ENCODE data around the gene ERN1.
A peak's percentile ranks its signal among the peaks of the same experiment; 100 is the strongest.
"Not testable (repeated sequence)": the region's sequence is repeated elsewhere in the genome, so short reads cannot be mapped to it uniquely, and the experiment has no call there.

ERN1 gene

GRCh38 chr17:64129765-64130558 lies at the start of gene ERN1:
TSS of gene ERN1 (minus strand) at chr17:64130144. CDS start at chr17:64130029, 115 bp downstream.
- Histone ChIP-seq H3K9ac (ENCODE audit: low read depth, low read length) (peak within 1 kb of the TSS; percentile 86), H3K4me1 (ENCODE audit: insufficient read depth, low read length) (peaks cover 20% of the 10 kb centered on the region), H3K36me3 (ENCODE audit: insufficient read depth, low read length) (no peaks in the 10 kb centered on the region), H4K20me1 (ENCODE audit: insufficient read depth, low read length) (no peaks in the 10 kb centered on the region), H3K9me3 (ENCODE audit: insufficient read depth, low read length, severe bottlenecking) (no peaks in the 10 kb centered on the region), H3K4me2 (ENCODE audit: insufficient read depth, low read length) (peak within 1 kb of the TSS; percentile 78), H2AFZ (ENCODE audit: low read depth, low read length) (peak within 1 kb of the TSS; percentile 95), H3K79me2 (ENCODE audit: insufficient read depth, low read length) (peaks cover 16% of the 10 kb centered on the region), H3K27me3 (ENCODE audit: insufficient read depth, low read length, poor library complexity) (no peaks in the 10 kb centered on the region), H3K4me3 (ENCODE audit: low read depth in 1 of 2, low read length in 2 of 2) (peak within 1 kb of the TSS; percentile 65 to 93), H3K27ac (ENCODE audit: low read length) (peak within 1 kb of the TSS; percentile 60)
- ATAC-seq (ENCODE audit: insufficient read depth, low read depth) (peak; percentile 86), DNase-seq (peak; percentile 87)
- TF ChIP-seq CTCF (IDR thresholded peaks at IDR 0.05; ENCODE audit: borderline replicate concordance, extremely low read depth, low read length, poor library complexity, severe bottlenecking) (no peak), EZH2 (IDR thresholded peaks at IDR 0.05; ENCODE audit: borderline replicate concordance, low read depth, low read length, severe bottlenecking) (peak; percentile 42)

DNA sequence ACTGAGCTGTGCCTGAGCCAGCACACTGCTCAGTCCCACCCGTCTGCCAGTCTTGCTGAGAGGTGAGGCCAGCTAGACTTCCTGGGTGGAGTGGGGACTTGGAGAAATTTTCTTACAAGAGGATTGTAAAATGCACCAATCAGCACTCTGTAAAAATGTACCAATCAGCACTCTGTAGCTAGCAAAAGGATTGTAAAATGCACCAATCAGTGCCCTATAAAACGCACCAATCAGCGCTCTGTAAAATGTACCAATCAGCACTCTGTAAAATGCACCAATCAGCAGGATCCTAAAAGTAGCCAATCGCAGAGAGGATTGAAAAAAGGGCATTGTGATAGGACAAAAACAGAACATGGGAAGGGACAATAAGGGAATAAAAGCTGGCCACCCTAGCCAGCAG lies 49.1 kb upstream of the ERN1 start:
- H3K4me1 ChIP-seq (ENCODE audit: insufficient read depth, low read length); DNase-seq; H3K4me2 ChIP-seq (ENCODE audit: insufficient read depth, low read length); H3K9ac ChIP-seq (ENCODE audit: low read depth, low read length); H2AFZ ChIP-seq (ENCODE audit: low read depth, low read length); H3K79me2 ChIP-seq (ENCODE audit: insufficient read depth, low read length); H3K27ac ChIP-seq (ENCODE audit: low read length); H4K20me1 ChIP-seq (ENCODE audit: insufficient read depth, low read length); ATAC-seq (ENCODE audit: insufficient read depth, low read depth); H3K4me3 ChIP-seq (ENCODE audit: low read depth in 1 of 2, low read length in 2 of 2); H3K9me3 ChIP-seq (ENCODE audit: insufficient read depth, low read length, severe bottlenecking); H3K27me3 ChIP-seq (ENCODE audit: insufficient read depth, low read length, poor library complexity): not testable (repeated sequence)
- H3K36me3 ChIP-seq (ENCODE audit: insufficient read depth, low read length) = peaks cover 28% of the 10 kb centered on the region; the same call in 1 of the 2 replicates

DNA sequence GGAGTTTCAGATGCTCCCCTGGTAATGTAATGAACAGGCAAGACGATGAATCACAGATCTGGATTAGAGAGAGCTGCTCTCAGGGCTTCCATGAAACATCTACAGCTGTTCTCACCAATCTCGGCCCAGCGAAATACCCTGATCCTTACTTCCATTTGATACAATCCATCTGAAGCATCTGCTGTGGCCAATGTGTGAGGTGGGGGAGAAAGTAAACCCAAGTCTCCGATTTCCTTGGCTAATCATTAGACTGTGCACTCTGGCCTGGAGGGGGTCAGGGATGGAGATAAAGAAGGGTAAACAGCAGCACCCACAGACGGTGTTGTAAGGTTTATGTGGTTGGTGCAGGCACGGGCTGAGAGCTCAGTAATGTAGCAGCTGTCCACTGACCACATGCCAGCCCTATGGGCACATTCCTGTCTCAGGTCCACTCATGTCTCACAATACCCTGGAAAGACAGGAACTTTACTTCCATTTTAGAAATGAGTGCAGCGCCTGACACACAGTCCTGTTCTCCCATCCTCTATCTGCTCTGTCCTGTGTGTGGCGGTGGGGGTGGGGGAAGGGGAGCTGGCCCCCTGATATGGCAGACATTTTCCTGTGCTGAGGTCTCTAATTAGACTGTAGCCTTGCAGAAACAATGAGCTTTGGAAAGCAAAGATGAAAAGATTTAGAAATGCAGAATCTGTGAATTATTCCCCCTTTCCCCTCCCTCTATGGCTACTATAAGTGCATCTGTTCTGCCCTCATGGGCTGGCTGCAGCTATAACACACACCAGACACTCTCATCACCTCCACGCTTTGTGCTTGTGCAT lies 48.3 kb upstream of the ERN1 start:
- H3K4me2 ChIP-seq (ENCODE audit: insufficient read depth, low read length) = no peak overlapping the region
- H3K27ac ChIP-seq (ENCODE audit: low read length) = no peak overlapping the region

More for the DNA sequence above, 48.3 kb upstream of the ERN1 start:
- no peak overlapping the region for H3K9ac ChIP-seq (ENCODE audit: low read depth, low read length)
- no peaks in the 10 kb centered on the region for H4K20me1 ChIP-seq (ENCODE audit: insufficient read depth, low read length)
- no peaks in the 10 kb centered on the region for H3K27me3 ChIP-seq (ENCODE audit: insufficient read depth, low read length, poor library complexity)
- TF ChIP-seq CTCF (IDR thresholded peaks at IDR 0.05; ENCODE audit: borderline replicate concordance, extremely low read depth, low read length, poor library complexity, severe bottlenecking) (no peak), EZH2 (IDR thresholded peaks at IDR 0.05; ENCODE audit: borderline replicate concordance, low read depth, low read length, severe bottlenecking) (no peak)
- DNase-seq = no peak
- no peak overlapping the region for H2AFZ ChIP-seq (ENCODE audit: low read depth, low read length)
- no peaks in the 10 kb centered on the region for H3K4me1 ChIP-seq (ENCODE audit: insufficient read depth, low read length)
- no peaks in the 10 kb centered on the region for H3K9me3 ChIP-seq (ENCODE audit: insufficient read depth, low read length, severe bottlenecking)
- H3K36me3 ChIP-seq (ENCODE audit: insufficient read depth, low read length) = peaks cover 29% of the 10 kb centered on the region; the same call in 1 of the 2 replicates
- no peak for ATAC-seq (ENCODE audit: insufficient read depth, low read depth)
- no peak overlapping the region for H3K4me3 ChIP-seq (ENCODE audit: low read depth in 1 of 2, low read length in 2 of 2)
- no peaks in the 10 kb centered on the region for H3K79me2 ChIP-seq (ENCODE audit: insufficient read depth, low read length)

Data from DND-41 (cell line).